ENCODE results near the gene MARK2. TPM values are rescaled to one million over a fixed set of nuclear protein-coding genes. Genes with fewer than 3 reads are reported as not detected.

MARK2 gene
- total RNA-seq, 5 donors from 2014 or later (not counting 1 experiment from before 2014, with no cell fraction given), result 57.4 to 67.2 (median 64.0) TPM

- Histone ChIP-seq H3K4me3 (ENCODE audit: control insufficient read depth in 1 of 2, extremely low read depth in 1 of 2, low read length in 1 of 2) (no peak overlapping the region), H3K36me3 (ENCODE audit: control insufficient read depth in 2 of 2, extremely low read depth in 1 of 2, insufficient read depth in 1 of 2, low read length in 1 of 2) (peaks cover 5 to 32% of the 10 kb centered on the region in 2 donors), H3K4me1 (ENCODE audit: control insufficient read depth in 1 of 2, extremely low read depth in 1 of 2, insufficient read depth in 2 of 2, low read length in 2 of 2) (peaks cover 42 to 65% of the 10 kb centered on the region in 2 experiments), H3K27me3 (replicated peaks in 1 of 2; ENCODE audit: control insufficient read depth in 2 of 2, extremely low read depth in 1 of 2, insufficient read depth in 2 of 2, low read length in 1 of 2) (no peaks in the 10 kb centered on the region), H3K9me3 (no peaks in the 10 kb centered on the region), H3K27ac (ENCODE audit: low read length) (no peak overlapping the region)
- H3K4me1 Mint-ChIP-seq, result peaks cover 75 to 87% (median 83%) of the 10 kb centered on the region in 3 donors
- POLR2A ChIA-PET, result interaction anchor here in 1 of 2 donors (0.7 kb wide), 1 partner anchor 39 kb away, joined by 5 read pairs; no protein-coding TSS in a partner anchor
- WGBS (ENCODE audit: insufficient coverage), result 29% methylated on average over 2 of the region's 3 CpGs
- CTCF ChIA-PET, result no interaction called here
- no peaks in the 10 kb centered on the region for H3K9me3 Mint-ChIP-seq
- peak overlapping the region in 1 of 3 donors; percentile 94 for H3K4me3 Mint-ChIP-seq
- ATAC-seq (replicated peaks in 1 of 4) (no peak), DNase-seq (peak in 1 of 35 experiments; percentile 25)
- peaks cover 26% of the 10 kb centered on the region for H3K36me3 Mint-ChIP-seq
- H3K27ac Mint-ChIP-seq, result peak overlapping the region; percentile 97
- no peaks in the 10 kb centered on the region for H3K27me3 Mint-ChIP-seq
Measured at GRCh38 chr11:63892228-63892627, 53.3 kb downstream of the MARK2 start.

GRCh38 chr11:63893355-63893754 lies 54.4 kb downstream of the MARK2 start:
- no peak overlapping the region for H3K27ac Mint-ChIP-seq
- no peak overlapping the region for H3K4me3 Mint-ChIP-seq
- Histone ChIP-seq H3K27ac (ENCODE audit: low read length) (no peak overlapping the region), H3K4me3 (ENCODE audit: control insufficient read depth in 1 of 2, extremely low read depth in 1 of 2, low read length in 1 of 2) (no peak overlapping the region), H3K27me3 (replicated peaks in 1 of 2; ENCODE audit: control insufficient read depth in 2 of 2, extremely low read depth in 1 of 2, insufficient read depth in 2 of 2, low read length in 1 of 2) (no peaks in the 10 kb centered on the region), H3K4me1 (ENCODE audit: control insufficient read depth in 1 of 2, extremely low read depth in 1 of 2, insufficient read depth in 2 of 2, low read length in 2 of 2) (peaks cover 34 to 56% of the 10 kb centered on the region in 2 experiments), H3K36me3 (ENCODE audit: control insufficient read depth in 2 of 2, extremely low read depth in 1 of 2, insufficient read depth in 1 of 2, low read length in 1 of 2) (peaks cover 5 to 44% of the 10 kb centered on the region in 2 donors), H3K9me3 (no peaks in the 10 kb centered on the region)
- ATAC-seq (replicated peaks in 1 of 4), result no peak
- ChIA-PET POLR2A (no interaction called here), CTCF (no interaction called here)
- peaks cover 64 to 76% (median 75%) of the 10 kb centered on the region in 3 donors for H3K4me1 Mint-ChIP-seq
- no peak for DNase-seq
- H3K36me3 Mint-ChIP-seq, result peaks cover 32% of the 10 kb centered on the region
- WGBS (ENCODE audit: insufficient coverage), result 83% methylated on average over 2 of the region's 6 CpGs
- no peaks in the 10 kb centered on the region for H3K27me3 Mint-ChIP-seq
- no peaks in the 10 kb centered on the region for H3K9me3 Mint-ChIP-seq

DNA sequence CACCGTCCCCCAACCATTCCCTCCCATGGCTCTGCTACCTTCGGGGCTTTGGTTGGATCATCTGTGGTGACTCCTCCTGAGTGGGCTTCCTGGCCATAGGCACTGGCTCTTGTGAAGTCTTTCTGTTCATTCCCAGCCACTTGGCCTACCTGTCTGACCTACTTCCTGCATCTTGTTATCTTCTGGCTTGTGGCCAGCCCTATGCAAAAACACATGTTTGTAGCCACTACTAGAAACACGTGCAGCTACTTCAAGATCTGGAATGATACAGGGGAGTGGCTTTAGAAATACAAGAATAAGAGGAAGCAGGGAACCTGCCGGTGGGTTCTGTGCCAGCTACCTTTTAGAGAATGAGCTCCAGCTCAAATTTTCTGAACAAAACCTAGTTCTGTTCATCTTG lies 57.2 kb downstream of the MARK2 start:
- H3K27me3 ChIP-seq (replicated peaks in 1 of 2; ENCODE audit: control insufficient read depth in 2 of 2, extremely low read depth in 1 of 2, insufficient read depth in 2 of 2, low read length in 1 of 2), result no peaks in the 10 kb centered on the region
- H3K4me1 Mint-ChIP-seq, result peaks cover 36 to 49% (median 49%) of the 10 kb centered on the region in 3 donors
- peak in 2 of 4 experiments; percentile 36 to 43 for ATAC-seq (replicated peaks in 1 of 4)
- peaks cover 15 to 62% of the 10 kb centered on the region in 2 donors for H3K36me3 ChIP-seq (ENCODE audit: control insufficient read depth in 2 of 2, extremely low read depth in 1 of 2, insufficient read depth in 1 of 2, low read length in 1 of 2)
- H3K27ac Mint-ChIP-seq, result peak overlapping the region; percentile 70 to 85
- H3K9me3 Mint-ChIP-seq, result no peaks in the 10 kb centered on the region
- H3K4me1 ChIP-seq (ENCODE audit: control insufficient read depth in 1 of 2, extremely low read depth in 1 of 2, insufficient read depth in 2 of 2, low read length in 2 of 2), result peaks cover 14 to 29% of the 10 kb centered on the region in 2 experiments
- CTCF ChIA-PET, result interaction anchor here in 1 of 2 donors (0.5 kb wide), 1 partner anchor 9 kb away, joined by 3 read pairs; no protein-coding TSS in a partner anchor
- H3K27ac ChIP-seq (ENCODE audit: low read length), result no peak overlapping the region
- POLR2A ChIA-PET, result no interaction called here
- 74% methylated on average over 4 of the region's 4 CpGs for WGBS (ENCODE audit: insufficient coverage)
- no peak for DNase-seq
- no peaks in the 10 kb centered on the region for H3K9me3 ChIP-seq
- H3K4me3 ChIP-seq (ENCODE audit: control insufficient read depth in 1 of 2, extremely low read depth in 1 of 2, low read length in 1 of 2), result no peak overlapping the region
- H3K27me3 Mint-ChIP-seq, result no peaks in the 10 kb centered on the region
- peaks cover 50% of the 10 kb centered on the region for H3K36me3 Mint-ChIP-seq
- peak overlapping the region in 1 of 3 donors; percentile 34 for H3K4me3 Mint-ChIP-seq

DNA sequence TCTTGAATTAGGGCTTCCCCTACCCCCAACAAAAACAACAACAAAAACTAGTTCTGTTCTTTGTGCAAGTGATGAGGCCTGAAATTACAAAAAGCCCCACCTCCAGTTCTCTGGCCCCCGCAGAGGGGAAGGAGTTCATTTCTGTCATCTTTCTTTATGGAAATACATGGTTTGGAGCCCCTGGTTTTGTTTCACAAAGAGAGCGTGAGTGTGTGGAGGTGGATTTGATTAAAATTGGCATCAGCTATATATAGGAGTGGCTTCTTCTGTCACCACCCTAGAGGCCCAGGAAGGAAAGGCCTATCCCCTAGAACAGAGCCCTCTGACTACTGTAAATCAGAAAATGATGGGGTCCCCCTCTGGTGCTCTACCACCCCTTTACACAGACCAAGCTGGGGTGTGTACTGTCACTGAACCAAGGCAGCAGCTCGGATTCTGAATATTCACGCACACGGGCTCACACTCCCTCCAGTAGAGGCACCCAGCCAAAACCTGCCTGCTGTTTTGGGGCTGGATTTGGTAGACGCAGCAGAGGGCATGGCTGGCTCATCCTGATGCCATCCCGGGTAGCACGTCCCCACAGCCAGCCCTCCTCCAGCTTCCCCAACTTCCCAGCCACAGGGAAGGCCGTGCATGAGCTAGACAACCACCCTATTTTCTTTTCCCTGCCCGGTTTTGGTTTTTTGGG lies 58.7 kb downstream of the MARK2 start:
- Mint-ChIP-seq H3K36me3 (peaks cover 58% of the 10 kb centered on the region), H3K4me1 (peaks cover 21 to 35% (median 35%) of the 10 kb centered on the region in 3 donors), H3K27me3 (no peaks in the 10 kb centered on the region), H3K4me3 (no peak overlapping the region), H3K9me3 (no peaks in the 10 kb centered on the region), H3K27ac (no peak overlapping the region)
- ChIA-PET POLR2A (no interaction called here), CTCF (interaction anchor here in 1 of 2 donors (0.7 kb wide), 1 partner anchor 23 kb away, joined by 3 read pairs; no protein-coding TSS in a partner anchor)
- H3K9me3 ChIP-seq, result no peaks in the 10 kb centered on the region
- no peak overlapping the region for H3K4me3 ChIP-seq (ENCODE audit: control insufficient read depth in 1 of 2, extremely low read depth in 1 of 2, low read length in 1 of 2)
- no peaks in the 10 kb centered on the region for H3K27me3 ChIP-seq (replicated peaks in 1 of 2; ENCODE audit: control insufficient read depth in 2 of 2, extremely low read depth in 1 of 2, insufficient read depth in 2 of 2, low read length in 1 of 2)
- no peak overlapping the region for H3K27ac ChIP-seq (ENCODE audit: low read length)
- DNase-seq (no peak), ATAC-seq (replicated peaks in 1 of 4) (no peak)
- peaks cover under 1 to 14% of the 10 kb centered on the region in 2 experiments for H3K4me1 ChIP-seq (ENCODE audit: control insufficient read depth in 1 of 2, extremely low read depth in 1 of 2, insufficient read depth in 2 of 2, low read length in 2 of 2)
- H3K36me3 ChIP-seq (ENCODE audit: control insufficient read depth in 2 of 2, extremely low read depth in 1 of 2, insufficient read depth in 1 of 2, low read length in 1 of 2), result peaks cover 21 to 77% of the 10 kb centered on the region in 2 donors
- WGBS (ENCODE audit: insufficient coverage), result 98% methylated on average over 4 of the region's 10 CpGs

- DNase-seq, result peak in 3 of 35 experiments; percentile 20 to 42 (median 26)
- Histone ChIP-seq H3K4me1 (ENCODE audit: control insufficient read depth in 1 of 2, extremely low read depth in 1 of 2, insufficient read depth in 2 of 2, low read length in 2 of 2) (peaks cover 0 to 3% of the 10 kb centered on the region in 2 experiments), H3K36me3 (ENCODE audit: control insufficient read depth in 2 of 2, extremely low read depth in 1 of 2, insufficient read depth in 1 of 2, low read length in 1 of 2) (peaks cover 33 to 97% of the 10 kb centered on the region in 2 donors), H3K27ac (ENCODE audit: low read length) (no peak overlapping the region), H3K9me3 (no peaks in the 10 kb centered on the region), H3K4me3 (ENCODE audit: control insufficient read depth in 1 of 2, extremely low read depth in 1 of 2, low read length in 1 of 2) (no peak overlapping the region), H3K27me3 (replicated peaks in 1 of 2; ENCODE audit: control insufficient read depth in 2 of 2, extremely low read depth in 1 of 2, insufficient read depth in 2 of 2, low read length in 1 of 2) (no peaks in the 10 kb centered on the region)
- Mint-ChIP-seq H3K4me1 (peaks cover 10 to 13% (median 12%) of the 10 kb centered on the region in 3 donors), H3K4me3 (no peak overlapping the region), H3K9me3 (no peaks in the 10 kb centered on the region), H3K27ac (peak overlapping the region; percentile 11 to 37), H3K27me3 (no peaks in the 10 kb centered on the region), H3K36me3 (peaks cover 67% of the 10 kb centered on the region)
- CTCF ChIA-PET, result interaction anchor here in 1 of 2 donors (1.3 to 1.4 kb wide), 2 partner anchors 63 to 65 kb away, joined by 3 to 4 read pairs; partner anchors contain the start of gene MARK2
- POLR2A ChIA-PET, result no interaction called here
- 100% methylated on average over 1 of the region's 3 CpGs for WGBS (ENCODE audit: insufficient coverage)
- ATAC-seq (replicated peaks in 1 of 4), result no peak
Measured at GRCh38 chr11:63901660-63902059, 62.8 kb downstream of the MARK2 start.

- H3K4me1 ChIP-seq (ENCODE audit: control insufficient read depth in 1 of 2, extremely low read depth in 1 of 2, insufficient read depth in 2 of 2, low read length in 2 of 2), result peaks cover 0 to 2% of the 10 kb centered on the region in 2 experiments
- peaks cover 44 to 97% of the 10 kb centered on the region in 2 donors for H3K36me3 ChIP-seq (ENCODE audit: control insufficient read depth in 2 of 2, extremely low read depth in 1 of 2, insufficient read depth in 1 of 2, low read length in 1 of 2)
- Mint-ChIP-seq H3K27ac (peak overlapping the region in 1 of 2 donors; percentile 31), H3K4me1 (peaks cover 3 to 9% (median 6%) of the 10 kb centered on the region in 3 donors), H3K27me3 (no peaks in the 10 kb centered on the region), H3K36me3 (peaks cover 55% of the 10 kb centered on the region), H3K9me3 (no peaks in the 10 kb centered on the region), H3K4me3 (no peak overlapping the region)
- POLR2A ChIA-PET, result no interaction called here
- ATAC-seq (replicated peaks in 1 of 4) (no peak), DNase-seq (no peak)
- H3K4me3 ChIP-seq (ENCODE audit: control insufficient read depth in 1 of 2, extremely low read depth in 1 of 2, low read length in 1 of 2), result no peak overlapping the region
- no peaks in the 10 kb centered on the region for H3K9me3 ChIP-seq
- no peak overlapping the region for H3K27ac ChIP-seq (ENCODE audit: low read length)
- 92% methylated on average over 14 of the region's 14 CpGs for WGBS (ENCODE audit: insufficient coverage)
- no peaks in the 10 kb centered on the region for H3K27me3 ChIP-seq (replicated peaks in 1 of 2; ENCODE audit: control insufficient read depth in 2 of 2, extremely low read depth in 1 of 2, insufficient read depth in 2 of 2, low read length in 1 of 2)
- CTCF ChIA-PET, result no interaction called here
Measured at GRCh38 chr11:63903884-63904283, 65.0 kb downstream of the MARK2 start.
